Measurements from ENCODE around the gene PDE8A.

- TF ChIP-seq, protein P1, sequence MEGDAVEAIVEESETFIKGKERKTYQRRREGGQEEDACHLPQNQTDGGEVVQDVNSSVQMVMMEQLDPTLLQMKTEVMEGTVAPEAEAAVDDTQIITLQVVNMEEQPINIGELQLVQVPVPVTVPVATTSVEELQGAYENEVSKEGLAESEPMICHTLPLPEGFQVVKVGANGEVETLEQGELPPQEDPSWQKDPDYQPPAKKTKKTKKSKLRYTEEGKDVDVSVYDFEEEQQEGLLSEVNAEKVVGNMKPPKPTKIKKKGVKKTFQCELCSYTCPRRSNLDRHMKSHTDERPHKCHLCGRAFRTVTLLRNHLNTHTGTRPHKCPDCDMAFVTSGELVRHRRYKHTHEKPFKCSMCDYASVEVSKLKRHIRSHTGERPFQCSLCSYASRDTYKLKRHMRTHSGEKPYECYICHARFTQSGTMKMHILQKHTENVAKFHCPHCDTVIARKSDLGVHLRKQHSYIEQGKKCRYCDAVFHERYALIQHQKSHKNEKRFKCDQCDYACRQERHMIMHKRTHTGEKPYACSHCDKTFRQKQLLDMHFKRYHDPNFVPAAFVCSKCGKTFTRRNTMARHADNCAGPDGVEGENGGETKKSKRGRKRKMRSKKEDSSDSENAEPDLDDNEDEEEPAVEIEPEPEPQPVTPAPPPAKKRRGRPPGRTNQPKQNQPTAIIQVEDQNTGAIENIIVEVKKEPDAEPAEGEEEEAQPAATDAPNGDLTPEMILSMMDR (conservative IDR thresholded peaks at IDR 0.05 in 1 of 2, IDR thresholded peaks at IDR 0.05 in 1 of 2; ENCODE audit: extremely low read depth in 1 of 2, insufficient read depth in 1 of 2, low read depth in 1 of 2, low read length in 2 of 2), result no peak
- TF ChIP-seq EZH2 (IDR thresholded peaks at IDR 0.05; ENCODE audit: borderline replicate concordance, low read length), result no peak
Observed at GRCh38 chr15:85007741-85008397, 26.2 kb downstream of the PDE8A start.
